HFF-Myc (cell line): ENCODE measurements around the gene RNASE2.

ENCODE experiments used
- DNase-seq: peaks from one replicate; pipeline ENCODE4 v3.0.0-alpha.2; 2011; ENCODE audit warnings: low read depth; ENCODE audit errors: extremely low read depth
- H3K4me3 ChIP-seq: replicated peaks from 2 replicates; pipeline ENCODE4 v1.5.1; 2011; ENCODE audit warnings: low read depth, mild to moderate bottlenecking, control low read depth, low read length
- TF ChIP-seq, protein P1 (sequence below): IDR thresholded peaks from 2 replicates; pipeline ENCODE4 v1.5.1; 2012; ENCODE audit warnings: mild to moderate bottlenecking, low read depth, low read length, control low read depth; ENCODE audit errors: missing control alignments

RNASE2 gene

GRCh38 chr14:20989471-20989786 is 34.1 kb downstream of the RNASE2 start:
- peak overlapping the region; percentile 74 for H3K4me3 ChIP-seq

DNA sequence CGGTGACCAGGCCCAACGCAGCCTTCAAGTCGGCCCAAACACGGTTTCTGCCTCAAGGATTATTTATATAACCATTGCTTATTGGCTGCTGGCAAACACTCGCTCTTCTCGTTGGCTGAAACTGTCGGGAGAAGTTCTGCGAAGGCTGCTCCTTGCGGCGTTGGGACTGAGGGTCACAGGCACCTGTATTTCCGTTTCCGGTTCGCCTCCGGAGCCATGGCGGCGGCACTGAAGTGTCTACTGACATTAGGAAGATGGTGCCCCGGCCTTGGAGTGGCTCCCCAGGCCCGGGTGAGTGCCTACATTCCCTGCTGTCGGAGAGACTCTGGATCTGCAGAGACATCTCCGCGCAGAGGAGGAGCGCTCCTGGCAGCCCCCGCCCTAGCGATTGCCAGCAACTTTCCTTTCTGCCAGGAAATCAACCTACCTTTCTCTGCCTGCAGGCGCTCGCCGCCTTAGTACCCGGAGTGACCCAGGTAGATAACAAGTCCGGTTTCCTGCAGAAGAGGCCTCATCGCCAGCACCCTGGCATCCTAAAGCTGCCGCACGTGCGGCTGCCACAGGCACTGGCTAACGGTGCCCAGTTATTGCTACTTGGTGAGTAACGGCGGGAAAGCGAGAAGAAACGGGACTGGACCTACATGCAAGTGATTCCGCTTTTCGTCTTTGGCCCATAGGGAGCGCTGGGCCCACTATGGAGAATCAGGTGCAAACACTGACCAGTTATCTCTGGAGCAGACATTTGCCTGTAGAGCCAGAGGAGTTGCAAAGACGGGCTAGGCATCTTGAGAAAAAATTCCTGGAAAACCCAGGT is 34.7 kb downstream of the RNASE2 start, which contains the start of gene METTL17:
METTL17 (plus strand) TSS at position 194 of the 814 bp plus-strand sequence; CDS start at position 217, 23 bp downstream.
- TF ChIP-seq, protein P1, sequence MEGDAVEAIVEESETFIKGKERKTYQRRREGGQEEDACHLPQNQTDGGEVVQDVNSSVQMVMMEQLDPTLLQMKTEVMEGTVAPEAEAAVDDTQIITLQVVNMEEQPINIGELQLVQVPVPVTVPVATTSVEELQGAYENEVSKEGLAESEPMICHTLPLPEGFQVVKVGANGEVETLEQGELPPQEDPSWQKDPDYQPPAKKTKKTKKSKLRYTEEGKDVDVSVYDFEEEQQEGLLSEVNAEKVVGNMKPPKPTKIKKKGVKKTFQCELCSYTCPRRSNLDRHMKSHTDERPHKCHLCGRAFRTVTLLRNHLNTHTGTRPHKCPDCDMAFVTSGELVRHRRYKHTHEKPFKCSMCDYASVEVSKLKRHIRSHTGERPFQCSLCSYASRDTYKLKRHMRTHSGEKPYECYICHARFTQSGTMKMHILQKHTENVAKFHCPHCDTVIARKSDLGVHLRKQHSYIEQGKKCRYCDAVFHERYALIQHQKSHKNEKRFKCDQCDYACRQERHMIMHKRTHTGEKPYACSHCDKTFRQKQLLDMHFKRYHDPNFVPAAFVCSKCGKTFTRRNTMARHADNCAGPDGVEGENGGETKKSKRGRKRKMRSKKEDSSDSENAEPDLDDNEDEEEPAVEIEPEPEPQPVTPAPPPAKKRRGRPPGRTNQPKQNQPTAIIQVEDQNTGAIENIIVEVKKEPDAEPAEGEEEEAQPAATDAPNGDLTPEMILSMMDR: peak; percentile 48
- peak; percentile 95 for DNase-seq
- H3K4me3 ChIP-seq: peak within 1 kb of the TSS; percentile 74

More at GRCh38 chr14:20989471-20989786, 34.1 kb downstream of the RNASE2 start:
- no peak for DNase-seq
- TF ChIP-seq, protein P1: no peak

GRCh38 chr14:20996521-20996920 is 41.2 kb downstream of the RNASE2 start:
- TF ChIP-seq, protein P1: no peak
- no peak for DNase-seq
- H3K4me3 ChIP-seq: no peak overlapping the region

DNA sequence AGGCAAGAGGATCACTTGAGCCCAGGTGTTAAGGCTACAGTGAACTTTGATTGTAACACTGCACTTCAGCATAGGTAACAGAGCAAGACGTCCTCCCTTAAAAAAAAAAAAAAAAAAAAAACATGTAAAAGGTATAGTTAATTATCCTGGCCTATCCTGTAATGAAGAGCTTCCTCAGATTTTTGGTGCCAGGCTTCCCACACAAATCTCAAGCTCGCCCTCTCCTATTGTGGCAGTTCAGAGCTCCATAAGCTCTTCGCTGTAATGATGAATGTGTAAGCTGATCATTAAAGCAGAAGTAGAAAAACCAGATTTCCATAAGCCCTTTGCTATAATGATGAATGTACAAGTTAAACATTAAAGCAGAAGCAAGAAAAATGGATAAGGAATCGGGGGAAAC is 41.8 kb downstream of the RNASE2 start:
- TF ChIP-seq, protein P1: no peak
- DNase-seq: no peak

DNA sequence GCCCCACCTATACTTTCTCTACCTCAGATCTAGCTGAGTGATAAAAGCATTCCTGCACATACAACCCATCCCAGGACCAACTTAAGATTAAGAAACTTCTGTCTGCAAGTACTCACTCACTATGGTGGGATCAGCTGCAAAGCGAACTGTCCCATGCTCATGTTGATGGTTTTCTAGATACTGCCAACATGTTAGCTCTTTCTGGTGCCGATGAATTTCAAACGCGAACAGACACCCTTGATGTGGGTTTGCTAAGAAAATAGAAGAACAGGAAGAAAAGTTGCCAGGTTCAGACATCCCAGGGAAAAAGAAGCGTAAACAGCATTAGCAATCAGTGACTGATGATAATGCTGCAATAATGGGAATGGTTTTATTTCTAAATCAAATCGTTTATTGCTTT is 42.3 kb downstream of the RNASE2 start:
- H3K4me3 ChIP-seq: no peak overlapping the region
- DNase-seq: no peak
- TF ChIP-seq, protein P1: no peak

More for the DNA sequence above, 41.8 kb downstream of the RNASE2 start:
- no peak overlapping the region for H3K4me3 ChIP-seq

DNA sequence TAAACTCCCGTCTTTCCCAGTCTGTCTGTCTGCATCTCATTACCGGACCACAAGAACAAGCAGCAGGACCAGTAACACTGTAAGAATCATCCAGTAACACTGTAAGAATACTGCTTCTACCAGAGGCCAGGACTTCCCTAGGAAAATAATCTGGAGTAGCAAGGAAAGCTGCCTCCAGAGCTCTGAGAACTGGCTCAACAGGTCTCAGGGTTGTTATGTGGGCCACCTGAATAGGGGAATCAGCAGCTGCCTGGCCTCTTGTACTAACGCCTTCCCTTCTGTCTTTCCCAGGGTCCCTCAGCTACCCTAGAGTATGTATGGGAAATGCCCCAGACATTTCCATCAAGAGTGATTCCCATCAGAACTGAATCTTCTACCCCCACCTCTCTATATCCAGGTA is 42.9 kb downstream of the RNASE2 start:
- no peak overlapping the region for H3K4me3 ChIP-seq
- DNase-seq: no peak
- TF ChIP-seq, protein P1: no peak
